H7 (cell line): ENCODE results near the gene TULP3. TPM values are rescaled to one million over a fixed set of nuclear protein-coding genes. Genes with fewer than 3 reads are reported as not detected.

Experiments
- DNase-seq: peaks from one replicate; pipeline ENCODE4 v3.0.0; 2012
- H3K27me3 ChIP-seq: 2 replicates; pipeline ENCODE4 v1.6.0; 2011; ENCODE audit warnings: mild to moderate bottlenecking, low read length; ENCODE audit not compliant: control insufficient read depth, insufficient read depth
- H3K36me3 ChIP-seq: replicated peaks from 2 replicates; pipeline ENCODE4 v1.5.1; 2011; ENCODE audit warnings: low read length; ENCODE audit not compliant: control insufficient read depth, insufficient read depth
- H3K4me3 ChIP-seq: 2 replicates; pipeline ENCODE4 v1.5.1; 2011; ENCODE audit warnings: low read depth, mild to moderate bottlenecking, control low read depth, low read length, moderate library complexity; ENCODE audit not compliant: insufficient read depth
- total RNA-seq: library from RNA; depleted of rRNA; stranded (reverse); fragments of >200 nt; shearing (Covaris generic); gene quantifications from 2 replicates; pipeline ENCODE4 v1.2.3, GENCODE V29; 2014

TULP3 gene
- total RNA-seq, 1 experiment from 2014 or later = 20.2 TPM

GRCh38 chr12:2960996-2961616 lies 70.4 kb downstream of the TULP3 start:
- DNase-seq = peak; percentile 48
- H3K27me3 ChIP-seq = no peaks in the 10 kb centered on the region
- peaks cover 2% of the 10 kb centered on the region for H3K36me3 ChIP-seq
- peak overlapping the region; percentile 91 for H3K4me3 ChIP-seq

- no peaks in the 10 kb centered on the region for H3K27me3 ChIP-seq
- DNase-seq = peak; percentile 61
- peak overlapping the region; percentile 91 for H3K4me3 ChIP-seq
- peaks cover 2% of the 10 kb centered on the region for H3K36me3 ChIP-seq
Observed at GRCh38 chr12:2961705-2962104, 71.0 kb downstream of the TULP3 start.

- Histone ChIP-seq H3K4me3 (no peak overlapping the region), H3K36me3 (peaks cover 2% of the 10 kb centered on the region), H3K27me3 (no peaks in the 10 kb centered on the region)
- peak; percentile 69 for DNase-seq
Observed at GRCh38 chr12:2963154-2963759, 72.6 kb downstream of the TULP3 start.

- peak; percentile 83 for DNase-seq
- H3K36me3 ChIP-seq = peaks cover 2% of the 10 kb centered on the region
- H3K27me3 ChIP-seq = no peaks in the 10 kb centered on the region
- peak overlapping the region; percentile 30 for H3K4me3 ChIP-seq
Observed at GRCh38 chr12:2963760-2964292, 73.1 kb downstream of the TULP3 start.

GRCh38 chr12:2967651-2968050 lies 77.0 kb downstream of the TULP3 start:
- Histone ChIP-seq H3K27me3 (no peaks in the 10 kb centered on the region), H3K4me3 (no peak overlapping the region), H3K36me3 (peaks cover 7% of the 10 kb centered on the region)
- DNase-seq = no peak

GRCh38 chr12:2970744-2971143 lies 80.1 kb downstream of the TULP3 start:
- H3K4me3 ChIP-seq = no peak overlapping the region
- peaks cover 5% of the 10 kb centered on the region for H3K36me3 ChIP-seq
- H3K27me3 ChIP-seq = no peaks in the 10 kb centered on the region
- peak; percentile 15 for DNase-seq

GRCh38 chr12:2973566-2973965 lies 82.9 kb downstream of the TULP3 start:
- DNase-seq = no peak
- Histone ChIP-seq H3K36me3 (peaks cover 5% of the 10 kb centered on the region), H3K27me3 (no peaks in the 10 kb centered on the region), H3K4me3 (no peak overlapping the region)

- peaks cover 9% of the 10 kb centered on the region for H3K36me3 ChIP-seq
- no peak overlapping the region for H3K4me3 ChIP-seq
- no peaks in the 10 kb centered on the region for H3K27me3 ChIP-seq
- peak; percentile 79 for DNase-seq
Observed at GRCh38 chr12:2974560-2974971, 83.9 kb downstream of the TULP3 start.

GRCh38 chr12:2976581-2976996 lies 85.9 kb downstream of the TULP3 start:
- peak; percentile 73 for DNase-seq
- H3K27me3 ChIP-seq = no peaks in the 10 kb centered on the region
- peaks cover 4% of the 10 kb centered on the region; the same call in 1 of the 2 replicates for H3K36me3 ChIP-seq
- no peak overlapping the region for H3K4me3 ChIP-seq

GRCh38 chr12:2977776-2978175 lies 87.1 kb downstream of the TULP3 start:
- H3K27me3 ChIP-seq = no peaks in the 10 kb centered on the region
- no peak overlapping the region for H3K4me3 ChIP-seq
- DNase-seq = peak; percentile 52
- peaks cover 6% of the 10 kb centered on the region; the same call in 1 of the 2 replicates for H3K36me3 ChIP-seq

- H3K36me3 ChIP-seq = peaks cover 13% of the 10 kb centered on the region
- no peaks in the 10 kb centered on the region for H3K27me3 ChIP-seq
- no peak overlapping the region for H3K4me3 ChIP-seq
- DNase-seq = no peak
Observed at GRCh38 chr12:2979806-2980205, 89.1 kb downstream of the TULP3 start.

GRCh38 chr12:2980630-2981029 lies 89.9 kb downstream of the TULP3 start:
- H3K4me3 ChIP-seq = no peak overlapping the region
- H3K36me3 ChIP-seq = peaks cover 13% of the 10 kb centered on the region
- no peaks in the 10 kb centered on the region for H3K27me3 ChIP-seq
- DNase-seq = no peak

GRCh38 chr12:2982361-2982760 lies 91.7 kb downstream of the TULP3 start:
- peak; percentile 27 for DNase-seq

GRCh38 chr12:2984249-2984648 lies 93.6 kb downstream of the TULP3 start:
- Histone ChIP-seq H3K36me3 (peaks cover 12% of the 10 kb centered on the region), H3K4me3 (no peak overlapping the region), H3K27me3 (no peaks in the 10 kb centered on the region)
- DNase-seq = no peak

More at GRCh38 chr12:2982361-2982760, 91.7 kb downstream of the TULP3 start:
- no peaks in the 10 kb centered on the region for H3K27me3 ChIP-seq
- H3K36me3 ChIP-seq = peaks cover 13% of the 10 kb centered on the region
- no peak overlapping the region for H3K4me3 ChIP-seq

GRCh38 chr12:2984698-2985097 lies 94.0 kb downstream of the TULP3 start:
- H3K36me3 ChIP-seq = peaks cover 8% of the 10 kb centered on the region
- DNase-seq = no peak
- no peaks in the 10 kb centered on the region for H3K27me3 ChIP-seq
- no peak overlapping the region for H3K4me3 ChIP-seq
